Brain microvascular endothelial cell (primary cell): ENCODE data around the gene KRT20.

Source experiments
- DNase-seq: peaks from one replicate; pipeline ENCODE4 v3.0.0-alpha.2; 2020
- H3K27ac ChIP-seq: fragments of 250-450 bp; sonication (Bioruptor Pico); 2 replicates; pipeline ENCODE4 v1.5.1; 2020; ENCODE audit warnings: mild to moderate bottlenecking, moderate library complexity
- H3K27me3 ChIP-seq: fragments of 250-450 bp; sonication (Bioruptor Pico); replicated peaks from 2 replicates; pipeline ENCODE4 v1.5.1; 2020; ENCODE audit warnings: mild to moderate bottlenecking
- H3K36me3 ChIP-seq: fragments of 250-450 bp; sonication (Bioruptor Pico); replicated peaks from 2 replicates; pipeline ENCODE4 v1.5.1; 2020; ENCODE audit warnings: mild to moderate bottlenecking
- H3K4me3 ChIP-seq: 2 replicates; pipeline ENCODE4 v1.5.1; 2011; ENCODE audit warnings: low read depth, mild to moderate bottlenecking, control low read depth, low read length, moderate library complexity
- in situ Hi-C: cut with HindIII; loops from 2 replicates; pipeline ENCODE4 v1.10.0; 2017; ENCODE audit warnings: low sequenced_read_pairs, low pct_ligation_motif_present
- TF ChIP-seq, protein P1 (sequence below): IDR thresholded peaks from 2 replicates; pipeline ENCODE4 v1.5.1; 2011; ENCODE audit warnings: low read depth, mild to moderate bottlenecking, moderate library complexity, low read length, control low read depth, inconsistent platforms; ENCODE audit errors: missing control alignments

The KRT20 gene

DNA sequence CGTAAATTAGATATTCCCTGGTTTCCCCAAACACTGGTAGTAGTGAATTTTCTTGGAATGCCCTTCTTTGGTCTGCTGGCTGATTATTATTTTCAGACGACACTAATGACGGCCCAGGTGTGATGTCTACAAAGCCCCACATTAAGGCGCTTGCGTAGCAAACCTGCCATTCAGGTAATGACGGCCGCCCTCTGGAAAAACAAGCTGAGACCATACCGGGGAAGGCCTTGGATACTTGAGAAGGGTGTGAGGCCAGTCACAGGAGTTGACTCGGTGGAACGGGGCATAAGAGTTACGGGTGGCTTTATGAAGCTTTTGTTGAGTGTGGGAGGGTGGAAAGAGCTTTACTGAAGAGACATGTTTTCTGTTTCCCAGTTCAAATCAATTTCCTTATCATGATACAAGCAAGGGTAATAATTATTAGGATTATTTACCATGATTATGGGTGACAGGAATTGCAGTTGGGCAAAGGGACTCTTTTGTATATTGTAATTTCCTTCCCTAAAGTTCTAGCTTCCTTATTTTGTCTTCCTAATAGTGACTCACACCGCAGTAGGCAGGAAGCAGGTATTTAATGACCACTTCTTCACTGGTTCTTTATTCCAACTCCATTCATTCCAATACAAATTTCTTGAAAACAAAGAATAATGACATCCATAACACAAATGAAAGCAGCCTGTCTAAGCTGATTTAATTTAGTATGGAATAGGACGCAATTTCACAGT lies 27.6 kb upstream of the KRT20 start:
- in situ Hi-C loops = no loop called here
- DNase-seq = no peak
- Histone ChIP-seq H3K4me3 (no peak overlapping the region), H3K27me3 (no peaks in the 10 kb centered on the region), H3K27ac (no peak overlapping the region), H3K36me3 (no peaks in the 10 kb centered on the region)
- TF ChIP-seq, protein P1, sequence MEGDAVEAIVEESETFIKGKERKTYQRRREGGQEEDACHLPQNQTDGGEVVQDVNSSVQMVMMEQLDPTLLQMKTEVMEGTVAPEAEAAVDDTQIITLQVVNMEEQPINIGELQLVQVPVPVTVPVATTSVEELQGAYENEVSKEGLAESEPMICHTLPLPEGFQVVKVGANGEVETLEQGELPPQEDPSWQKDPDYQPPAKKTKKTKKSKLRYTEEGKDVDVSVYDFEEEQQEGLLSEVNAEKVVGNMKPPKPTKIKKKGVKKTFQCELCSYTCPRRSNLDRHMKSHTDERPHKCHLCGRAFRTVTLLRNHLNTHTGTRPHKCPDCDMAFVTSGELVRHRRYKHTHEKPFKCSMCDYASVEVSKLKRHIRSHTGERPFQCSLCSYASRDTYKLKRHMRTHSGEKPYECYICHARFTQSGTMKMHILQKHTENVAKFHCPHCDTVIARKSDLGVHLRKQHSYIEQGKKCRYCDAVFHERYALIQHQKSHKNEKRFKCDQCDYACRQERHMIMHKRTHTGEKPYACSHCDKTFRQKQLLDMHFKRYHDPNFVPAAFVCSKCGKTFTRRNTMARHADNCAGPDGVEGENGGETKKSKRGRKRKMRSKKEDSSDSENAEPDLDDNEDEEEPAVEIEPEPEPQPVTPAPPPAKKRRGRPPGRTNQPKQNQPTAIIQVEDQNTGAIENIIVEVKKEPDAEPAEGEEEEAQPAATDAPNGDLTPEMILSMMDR = no peak

DNA sequence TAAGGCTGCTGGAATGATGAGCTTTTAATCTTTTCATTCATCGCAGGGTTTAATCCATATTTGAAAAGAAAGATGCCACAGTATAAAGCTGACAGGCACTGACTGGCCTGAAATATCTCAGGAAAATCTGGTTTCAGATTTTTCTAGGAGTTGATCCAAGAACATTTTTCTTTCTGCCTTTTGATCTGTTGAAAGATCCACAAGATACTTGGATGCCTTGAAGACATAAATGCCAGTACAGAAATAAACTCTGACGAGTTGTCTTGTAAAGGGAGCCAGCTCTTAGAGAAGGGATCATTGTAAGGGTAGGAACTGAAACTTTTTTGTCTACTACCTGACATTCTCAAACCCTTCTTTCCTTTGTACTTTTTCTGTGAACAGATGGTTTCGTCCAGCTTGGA lies 25.4 kb upstream of the KRT20 start:
- Histone ChIP-seq H3K27me3 (no peaks in the 10 kb centered on the region), H3K4me3 (no peak overlapping the region), H3K27ac (peak overlapping the region; percentile 90), H3K36me3 (no peaks in the 10 kb centered on the region)
- in situ Hi-C loops = no loop called here
- TF ChIP-seq, protein P1 = no peak
- peak; percentile 22 for DNase-seq

DNA sequence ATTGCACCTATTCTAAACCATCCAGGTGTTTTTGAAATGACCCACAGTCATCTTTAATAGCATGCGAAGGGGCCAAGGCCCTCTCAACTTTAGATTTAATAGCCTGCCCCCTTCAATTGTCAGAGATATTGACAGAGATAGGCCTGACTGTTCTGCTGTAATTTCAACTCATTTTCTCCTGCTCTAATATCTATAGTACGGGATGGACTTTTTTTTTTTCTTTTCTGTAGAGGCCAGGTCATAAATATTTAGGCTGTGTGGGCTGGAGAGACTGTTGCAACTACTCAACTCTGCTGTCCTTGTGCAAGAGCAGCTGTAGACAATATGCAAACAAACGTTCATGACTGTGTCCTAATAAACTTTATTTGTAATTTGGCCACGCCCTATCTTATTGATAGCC lies 24.7 kb upstream of the KRT20 start:
- Histone ChIP-seq H3K27ac (peak overlapping the region; percentile 90), H3K4me3 (no peak overlapping the region), H3K36me3 (no peaks in the 10 kb centered on the region), H3K27me3 (no peaks in the 10 kb centered on the region)
- peak; percentile 72 for DNase-seq
- TF ChIP-seq, protein P1 = no peak
- in situ Hi-C loops = no loop called here

DNA sequence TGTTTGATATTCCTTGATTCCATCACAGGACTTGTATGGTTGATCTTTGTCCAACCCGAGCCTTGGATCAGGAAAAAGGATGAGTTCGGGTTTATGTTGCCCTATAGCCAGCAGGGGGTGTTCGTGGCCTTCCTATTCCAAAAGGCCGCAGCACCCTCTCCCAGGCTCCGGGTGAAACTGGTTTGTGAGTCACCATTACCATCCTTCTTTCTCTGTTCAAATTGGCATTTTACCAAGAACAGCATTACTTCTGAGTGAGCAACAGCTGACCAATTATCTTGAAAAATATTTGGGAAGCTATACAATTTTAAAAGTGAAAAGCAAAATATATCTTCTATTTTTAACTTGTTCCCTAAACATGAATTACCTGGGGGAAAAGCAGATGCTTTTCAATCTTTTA lies 24.3 kb upstream of the KRT20 start:
- Histone ChIP-seq H3K36me3 (no peaks in the 10 kb centered on the region), H3K27ac (peak overlapping the region; percentile 90), H3K27me3 (no peaks in the 10 kb centered on the region), H3K4me3 (no peak overlapping the region)
- TF ChIP-seq, protein P1 = peak; percentile 79
- in situ Hi-C loops = no loop called here
- peak; percentile 94 for DNase-seq

DNA sequence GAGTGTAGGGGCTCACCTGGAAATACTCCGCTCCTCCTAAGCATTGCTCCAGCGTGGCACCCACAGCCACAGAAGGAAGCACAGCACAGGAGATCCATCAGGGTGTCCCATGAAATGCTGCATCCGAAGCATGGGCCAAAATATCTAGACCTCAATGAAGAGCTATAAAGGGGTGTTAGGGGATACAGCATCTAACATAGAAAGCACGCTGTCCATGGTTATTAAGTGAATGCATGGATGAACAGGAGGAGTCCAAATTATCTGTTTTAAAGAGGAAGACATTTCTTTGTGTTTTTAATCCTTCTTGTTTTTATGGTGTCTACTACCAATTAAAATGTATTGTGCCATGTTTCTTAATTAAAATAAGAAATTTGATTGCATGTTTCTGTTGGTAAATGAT lies 21.6 kb upstream of the KRT20 start:
- in situ Hi-C loops = no loop called here
- no peak for DNase-seq
- Histone ChIP-seq H3K4me3 (no peak overlapping the region), H3K36me3 (no peaks in the 10 kb centered on the region), H3K27ac (no peak overlapping the region), H3K27me3 (no peaks in the 10 kb centered on the region)
- TF ChIP-seq, protein P1 = no peak

DNA sequence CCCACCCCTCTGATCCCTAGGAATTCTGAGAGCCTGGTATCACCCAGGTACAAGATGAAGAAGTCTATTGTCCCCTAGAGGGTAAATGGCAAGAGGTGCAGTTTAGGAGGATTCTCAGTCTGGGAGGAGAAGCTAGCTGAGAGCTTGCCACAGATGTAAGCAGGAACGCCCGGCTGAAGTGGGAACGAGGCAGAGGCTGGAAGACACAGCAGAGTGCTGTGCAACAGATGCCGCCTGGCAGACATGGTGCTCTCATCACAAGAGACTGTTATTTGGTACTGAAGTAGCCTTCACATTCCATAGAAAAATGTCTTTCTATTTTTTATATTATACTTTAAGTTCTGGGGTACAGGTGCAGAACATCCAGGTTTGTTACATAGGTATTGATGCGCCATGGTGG lies 20.3 kb upstream of the KRT20 start:
- Histone ChIP-seq H3K27me3 (no peaks in the 10 kb centered on the region), H3K4me3 (no peak overlapping the region), H3K27ac (no peak overlapping the region), H3K36me3 (no peaks in the 10 kb centered on the region)
- in situ Hi-C loops = no loop called here
- TF ChIP-seq, protein P1 = no peak
- no peak for DNase-seq
